Keratinocyte (primary cell): ENCODE data around the gene TAMALIN. TPM values are rescaled to one million over a fixed set of nuclear protein-coding genes. Genes with fewer than 3 reads are reported as not detected.

Source experiments
- DNase-seq: peaks from one replicate; pipeline ENCODE4 v3.0.0-alpha.2; 2011; ENCODE audit warnings: low read depth, missing footprints, low spot score
- FAIRE-seq: peaks from 2 replicates; lab custom pipeline; 2011; peaks lifted over from hg19 to GRCh38; lab: Jason Lieb, UNC
- H2AFZ ChIP-seq: 2 replicates; pipeline ENCODE4 v1.6.0; 2012; ENCODE audit warnings: low read length, control low read depth, inconsistent platforms; ENCODE audit not compliant: control insufficient read depth
- H3K27ac ChIP-seq: 2 replicates; pipeline ENCODE4 v1.5.1; 2011; ENCODE audit warnings: low read length; ENCODE audit not compliant: control insufficient read depth, insufficient read depth
- H3K27me3 ChIP-seq: 3 replicates; pipeline ENCODE4 v1.6.0; 2011; ENCODE audit warnings: low read length; ENCODE audit not compliant: control insufficient read depth, insufficient read depth; ENCODE audit errors: extremely low read depth
- H3K36me3 ChIP-seq, 2 experiments: 2 replicates in 1 of 2; 3 replicates in 1 of 2; pipeline ENCODE4 v1.5.1; 2011; ENCODE audit warnings: low read length in 2 of 2, mild to moderate bottlenecking in 1 of 2; ENCODE audit not compliant: control insufficient read depth in 2 of 2, insufficient read depth in 2 of 2; ENCODE audit errors: extremely low read depth in 1 of 2
- H3K4me1 ChIP-seq: 3 replicates; pipeline ENCODE4 v1.5.1; 2011; ENCODE audit warnings: low read length; ENCODE audit not compliant: control insufficient read depth, insufficient read depth; ENCODE audit errors: extremely low read depth
- H3K4me2 ChIP-seq: 3 replicates; pipeline ENCODE4 v1.6.0; 2011; ENCODE audit warnings: low read depth, low read length; ENCODE audit not compliant: control insufficient read depth, insufficient read depth; ENCODE audit errors: extremely low read depth
- H3K4me3 ChIP-seq, 3 experiments: fragments of 200-600 bp in 1 of 3; sonication (generic) in 1 of 3; 2 replicates in 2 of 3; 3 replicates in 1 of 3; pipeline ENCODE4 v1.5.1; 2011 to 2016; ENCODE audit warnings: low read length in 3 of 3, mild to moderate bottlenecking in 3 of 3, control low read depth in 2 of 3, inconsistent platforms in 1 of 3, low read depth in 1 of 3, mixed read lengths in 1 of 3, mixed run types in 1 of 3, moderate library complexity in 1 of 3; ENCODE audit not compliant: control insufficient read depth in 2 of 3, insufficient read depth in 2 of 3; ENCODE audit errors: extremely low read depth in 1 of 3
- H3K79me2 ChIP-seq: 2 replicates; pipeline ENCODE4 v1.6.0; 2012; ENCODE audit warnings: low read length; ENCODE audit not compliant: control insufficient read depth, insufficient read depth
- H3K9ac ChIP-seq: 3 replicates; pipeline ENCODE4 v1.6.0; 2011; ENCODE audit warnings: low read length; ENCODE audit not compliant: control insufficient read depth, insufficient read depth; ENCODE audit errors: extremely low read depth
- H3K9me1 ChIP-seq: 3 replicates; pipeline ENCODE4 v1.6.0; 2011; ENCODE audit warnings: low read length; ENCODE audit not compliant: control insufficient read depth, insufficient read depth; ENCODE audit errors: extremely low read depth
- H3K9me3 ChIP-seq: 2 replicates; pipeline ENCODE4 v1.5.1; 2012; ENCODE audit warnings: low read depth, low read length; ENCODE audit not compliant: control insufficient read depth
- H4K20me1 ChIP-seq: 3 replicates; pipeline ENCODE4 v1.6.0; 2011; ENCODE audit warnings: low read length; ENCODE audit not compliant: control insufficient read depth, insufficient read depth; ENCODE audit errors: extremely low read depth
- EZH2 ChIP-seq: IDR thresholded peaks from one replicate; pipeline ENCODE4 v1.6.1; 2012; ENCODE audit warnings: inconsistent platforms, mild to moderate bottlenecking, low read length, moderate library complexity
- dilution Hi-C: fragments of 300-500 bp; cut with MboI; formaldehyde crosslinking; loops from one replicate; pipeline ENCODE4 v1.7.0; 2020; ENCODE audit warnings: low sequenced_read_pairs; ENCODE audit not compliant: extremely low pct_ligation_motif_present
- polyA plus RNA-seq, 5 experiments: library from polyadenylated mRNA; depleted of rRNA in 3 of 5; stranded (reverse) in 3 of 5; stranded (forward) in 1 of 5; unstranded in 1 of 5; fragments of >200 nt; gene quantifications; 1 replicate in 1 of 5; 2 replicates in 3 of 5; 3 replicates in 1 of 5; pipeline versions ENCODE4 v1.2.1 to v1.2.3, GENCODE V29; 2011 to 2012; ENCODE audit warnings: missing spikeins in 2 of 5, low read depth in 1 of 5, low replicate concordance in 1 of 5
- TF ChIP-seq, protein P1 (sequence below), 3 experiments: IDR thresholded peaks in 1 of 3; conservative IDR thresholded peaks in 1 of 3; optimal IDR thresholded peaks in 1 of 3; 2 replicates in 2 of 3; 3 replicates in 1 of 3; pipeline versions ENCODE3 to v1.5.1; 2011; ENCODE audit warnings: low read length in 3 of 3, mild to moderate bottlenecking in 3 of 3, moderate library complexity in 2 of 3, control low read depth in 1 of 3, inconsistent platforms in 1 of 3; ENCODE audit not compliant: insufficient read depth in 2 of 3; ENCODE audit errors: extremely low read depth in 1 of 3

The TAMALIN gene
- polyA plus RNA-seq, 1 donor (not counting 4 experiments of a cell fraction or from before 2014, with no cell fraction given) = 0.54 TPM

DNA sequence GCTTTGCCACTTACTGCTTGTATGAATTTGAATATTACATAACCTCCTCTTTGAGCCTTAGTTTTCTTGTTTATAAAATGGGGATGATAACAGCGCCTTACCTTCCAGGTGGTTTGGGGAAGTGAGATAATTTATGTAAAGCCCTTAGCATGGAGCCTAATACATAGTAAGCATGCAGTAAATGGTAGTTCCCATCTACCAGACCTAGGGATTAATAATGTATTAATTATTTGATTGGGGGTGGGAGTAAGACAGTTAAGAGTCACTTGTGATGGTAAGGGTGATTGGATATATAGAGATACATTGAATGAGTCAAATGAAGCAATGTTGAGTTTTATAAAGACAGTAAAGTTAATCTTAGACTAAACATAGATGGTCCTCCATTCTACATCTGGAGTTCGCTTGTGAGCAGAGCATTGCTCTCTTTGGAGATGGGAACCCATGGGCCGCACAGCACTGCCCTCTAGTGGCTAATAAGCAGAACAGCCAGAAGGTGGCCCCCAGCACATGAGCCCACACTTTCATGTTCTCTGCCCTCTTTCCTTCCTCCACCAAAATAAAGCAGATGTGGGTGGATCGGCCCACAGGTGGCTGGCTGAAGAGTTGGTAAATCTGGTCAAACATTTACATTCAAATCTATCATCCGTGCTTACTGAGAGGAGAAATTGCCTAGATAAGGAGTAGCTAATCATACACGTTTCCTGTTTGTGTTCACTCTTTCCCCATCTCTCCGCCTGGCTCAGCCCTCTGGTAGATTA lies 26.5 kb upstream of the TAMALIN start:
- no peak overlapping the region for H3K4me3 ChIP-seq
- H4K20me1 ChIP-seq = peaks cover 5% of the 10 kb centered on the region
- dilution Hi-C loops = no loop called here
- no peak for TF ChIP-seq EZH2
- TF ChIP-seq, protein P1, sequence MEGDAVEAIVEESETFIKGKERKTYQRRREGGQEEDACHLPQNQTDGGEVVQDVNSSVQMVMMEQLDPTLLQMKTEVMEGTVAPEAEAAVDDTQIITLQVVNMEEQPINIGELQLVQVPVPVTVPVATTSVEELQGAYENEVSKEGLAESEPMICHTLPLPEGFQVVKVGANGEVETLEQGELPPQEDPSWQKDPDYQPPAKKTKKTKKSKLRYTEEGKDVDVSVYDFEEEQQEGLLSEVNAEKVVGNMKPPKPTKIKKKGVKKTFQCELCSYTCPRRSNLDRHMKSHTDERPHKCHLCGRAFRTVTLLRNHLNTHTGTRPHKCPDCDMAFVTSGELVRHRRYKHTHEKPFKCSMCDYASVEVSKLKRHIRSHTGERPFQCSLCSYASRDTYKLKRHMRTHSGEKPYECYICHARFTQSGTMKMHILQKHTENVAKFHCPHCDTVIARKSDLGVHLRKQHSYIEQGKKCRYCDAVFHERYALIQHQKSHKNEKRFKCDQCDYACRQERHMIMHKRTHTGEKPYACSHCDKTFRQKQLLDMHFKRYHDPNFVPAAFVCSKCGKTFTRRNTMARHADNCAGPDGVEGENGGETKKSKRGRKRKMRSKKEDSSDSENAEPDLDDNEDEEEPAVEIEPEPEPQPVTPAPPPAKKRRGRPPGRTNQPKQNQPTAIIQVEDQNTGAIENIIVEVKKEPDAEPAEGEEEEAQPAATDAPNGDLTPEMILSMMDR (optimal IDR thresholded peaks at IDR 0.05 in 1 of 3, IDR thresholded peaks at IDR 0.05 in 1 of 3, conservative IDR thresholded peaks at IDR 0.05 in 1 of 3; ENCODE audit: extremely low read depth in 1 of 3, insufficient read depth in 2 of 3, low read length in 3 of 3) = peak; percentile 93 to 97 (median 95)
- no peaks in the 10 kb centered on the region for H3K4me1 ChIP-seq
- H3K79me2 ChIP-seq = peaks cover 2% of the 10 kb centered on the region
- H3K9me1 ChIP-seq = no peaks in the 10 kb centered on the region
- no peak overlapping the region for H2AFZ ChIP-seq
- no peak overlapping the region for H3K9ac ChIP-seq
- DNase-seq = no peak
- H3K27ac ChIP-seq = no peak overlapping the region
- H3K36me3 ChIP-seq = peaks cover 31 to 46% of the 10 kb centered on the region in 2 experiments
- H3K27me3 ChIP-seq = no peaks in the 10 kb centered on the region
- no peaks in the 10 kb centered on the region for H3K9me3 ChIP-seq
- peak; percentile 80 for FAIRE-seq
- no peak overlapping the region for H3K4me2 ChIP-seq

DNA sequence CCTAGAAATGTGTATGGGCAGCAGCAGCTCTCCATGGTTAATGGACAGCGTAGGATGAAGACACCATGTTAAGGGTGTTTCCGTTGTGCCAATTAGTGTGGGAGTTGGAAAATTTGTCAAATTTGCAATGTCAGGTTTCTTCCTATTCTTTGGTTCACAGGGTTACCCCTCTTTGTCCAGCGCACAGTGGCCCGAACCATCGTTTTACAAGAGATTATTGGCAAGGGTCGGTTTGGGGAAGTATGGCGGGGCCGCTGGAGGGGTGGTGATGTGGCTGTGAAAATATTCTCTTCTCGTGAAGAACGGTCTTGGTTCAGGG lies 26.0 kb upstream of the TAMALIN start:
- H3K4me3 ChIP-seq = no peak overlapping the region
- no peak overlapping the region for H3K4me2 ChIP-seq
- dilution Hi-C loops = no loop called here
- H2AFZ ChIP-seq = no peak overlapping the region
- H3K79me2 ChIP-seq = no peaks in the 10 kb centered on the region
- no peaks in the 10 kb centered on the region for H3K27me3 ChIP-seq
- no peaks in the 10 kb centered on the region for H3K4me1 ChIP-seq
- H3K36me3 ChIP-seq = peaks cover 31 to 46% of the 10 kb centered on the region in 2 experiments
- TF ChIP-seq, protein P1 (optimal IDR thresholded peaks at IDR 0.05 in 1 of 3, IDR thresholded peaks at IDR 0.05 in 1 of 3, conservative IDR thresholded peaks at IDR 0.05 in 1 of 3; ENCODE audit: extremely low read depth in 1 of 3, insufficient read depth in 2 of 3, low read length in 3 of 3) = no peak
- TF ChIP-seq EZH2 = no peak
- H3K9me3 ChIP-seq = no peaks in the 10 kb centered on the region
- no peak overlapping the region for H3K9ac ChIP-seq
- DNase-seq (no peak), FAIRE-seq (no peak)
- peaks cover 5% of the 10 kb centered on the region for H4K20me1 ChIP-seq
- no peaks in the 10 kb centered on the region for H3K9me1 ChIP-seq
- no peak overlapping the region for H3K27ac ChIP-seq
